ENCODE data around the gene NUP214. TPM values are rescaled to one million over a fixed set of nuclear protein-coding genes. Genes with fewer than 3 reads are reported as not detected.

Gene NUP214
- total and polyA plus RNA-seq, 2 of the 4 experiments (the other 2 are of a cell fraction), result 7.9 to 13.4 TPM

DNA sequence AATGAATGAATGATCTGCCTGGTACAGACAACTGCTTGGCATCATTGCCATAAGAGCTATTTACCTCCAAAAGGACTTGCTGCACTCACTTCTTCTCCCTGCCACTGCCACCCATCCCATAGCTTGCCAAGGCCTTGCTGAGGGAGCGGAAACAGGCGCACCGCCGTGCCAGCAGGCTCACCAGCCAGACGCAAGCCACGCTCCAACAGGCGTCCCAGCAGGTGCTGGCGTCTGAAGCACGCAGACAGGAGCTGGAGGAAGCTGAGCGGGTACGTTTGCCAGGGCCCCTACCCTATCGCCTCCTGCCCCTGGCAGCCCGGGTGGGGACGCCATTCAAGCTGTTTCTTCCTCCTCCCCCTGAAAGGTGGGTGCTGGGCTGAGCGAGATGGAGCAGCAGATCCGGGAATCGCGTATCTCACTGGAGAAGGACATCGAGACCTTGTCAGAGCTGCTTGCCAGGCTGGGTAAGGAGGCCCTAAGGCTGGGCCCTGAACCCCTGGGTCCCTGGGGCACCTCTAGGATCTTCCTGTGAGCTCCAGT, 38.0 kb upstream of the NUP214 start:
- Histone ChIP-seq H3K14ac (replicated peaks; ENCODE audit: low read depth, low read length) (no peak overlapping the region), H3K4me1 (ENCODE audit: control insufficient read depth, insufficient read depth, low read length) (no peaks in the 10 kb centered on the region), H4K5ac (ENCODE audit: low read depth, low read length) (no peak overlapping the region), H3K9me1 (ENCODE audit: insufficient read depth, low read length) (no peaks in the 10 kb centered on the region), H3K4me2 (ENCODE audit: low read depth, low read length) (no peak overlapping the region), H4K8ac (ENCODE audit: low read depth in 2 of 2, low read length in 2 of 2) (no peak overlapping the region), H3K18ac (ENCODE audit: low read depth, low read length) (no peak overlapping the region), H2BK15ac (ENCODE audit: low read depth, low read length) (no peak overlapping the region), H2BK5ac (ENCODE audit: low read depth, low read length, poor library complexity, severe bottlenecking) (no peak overlapping the region), H3K56ac (ENCODE audit: extremely low read depth, insufficient read depth, low read length) (no peak overlapping the region), H2AK5ac (ENCODE audit: low read depth, low read length) (no peak overlapping the region), H3K9me3 (ENCODE audit: control insufficient read depth, insufficient read depth, low read length) (no peaks in the 10 kb centered on the region), H2BK20ac (ENCODE audit: low read depth, low read length) (no peak overlapping the region), H3K23ac (ENCODE audit: low read depth, low read length) (no peak overlapping the region), H2AK9ac (replicated peaks; ENCODE audit: low read depth, low read length, poor library complexity) (no peak overlapping the region), H3K9ac (ENCODE audit: low read depth, low read length) (no peak overlapping the region), H2AFZ (replicated peaks; ENCODE audit: low read length, poor library complexity) (peak overlapping the region; percentile 3), H3K4ac (ENCODE audit: low read depth, low read length) (no peak overlapping the region), H3K27me3 (ENCODE audit: control insufficient read depth, insufficient read depth, low read length) (peaks cover 46% of the 10 kb centered on the region), H4K20me1 (ENCODE audit: insufficient read depth, low read length) (no peaks in the 10 kb centered on the region), H2BK120ac (ENCODE audit: low read depth, low read length) (no peak overlapping the region), H3K79me1 (ENCODE audit: low read depth in 1 of 2, low read length in 2 of 2) (no peaks in the 10 kb centered on the region), H3K36me3 (ENCODE audit: control insufficient read depth, insufficient read depth, low read length) (no peaks in the 10 kb centered on the region), H3K27ac (ENCODE audit: insufficient read depth, low read length) (no peak overlapping the region), H4K91ac (ENCODE audit: insufficient read depth, low read depth, low read length) (no peak overlapping the region), H3K4me3 (ENCODE audit: insufficient read depth, low read depth, low read length) (no peak overlapping the region)
- TF ChIP-seq SMC3 (IDR thresholded peaks at IDR 0.05; ENCODE audit: low read depth, low read length) (no peak), FOS (IDR thresholded peaks at IDR 0.05; ENCODE audit: low read depth, low read length) (no peak), MAZ (IDR thresholded peaks at IDR 0.05; ENCODE audit: borderline replicate concordance, low read depth, low read length) (no peak), POLR2A (IDR thresholded peaks at IDR 0.05; ENCODE audit: low read depth, low read length) (no peak), RFX5 (IDR thresholded peaks at IDR 0.05; ENCODE audit: low read depth, low read length) (no peak), CHD1 (IDR thresholded peaks at IDR 0.05; ENCODE audit: low read depth, low read length) (no peak), CEBPB (IDR thresholded peaks at IDR 0.05; ENCODE audit: low read depth, low read length) (no peak), NFE2L2 (IDR thresholded peaks at IDR 0.05; ENCODE audit: low read depth, low read length) (no peak)
- TF ChIP-seq, protein P1, sequence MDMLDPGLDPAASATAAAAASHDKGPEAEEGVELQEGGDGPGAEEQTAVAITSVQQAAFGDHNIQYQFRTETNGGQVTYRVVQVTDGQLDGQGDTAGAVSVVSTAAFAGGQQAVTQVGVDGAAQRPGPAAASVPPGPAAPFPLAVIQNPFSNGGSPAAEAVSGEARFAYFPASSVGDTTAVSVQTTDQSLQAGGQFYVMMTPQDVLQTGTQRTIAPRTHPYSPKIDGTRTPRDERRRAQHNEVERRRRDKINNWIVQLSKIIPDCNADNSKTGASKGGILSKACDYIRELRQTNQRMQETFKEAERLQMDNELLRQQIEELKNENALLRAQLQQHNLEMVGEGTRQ (IDR thresholded peaks at IDR 0.05; ENCODE audit: low read depth, low read length), result no peak
- in situ Hi-C loops (cut with MboI; ENCODE audit: low sequenced_read_pairs), result no loop called here
- ATAC-seq (ENCODE audit: low read depth), result no peak
- intact Hi-C loops (cut with micrococcal nuclease), result no loop called here
- 80% methylated on average over 8 of the region's 19 CpGs; no CpG with 5 or more reads in 1 of the 2 experiments for WGBS, 2 experiments (ENCODE audit: extremely low coverage in 2 of 2, insufficient read length in 1 of 2)
- dilution Hi-C loops (cut with HindIII; ENCODE audit: low sequenced_read_pairs, unreplicated experiment), result no loop called here
- BruUV-seq (replicated peaks), result no TSS peak
- POLR2A ChIA-PET (ENCODE audit: unreplicated experiment), result no interaction called here
- CTCF ChIA-PET, result no interaction called here
- DNase-seq, result no peak
